Osteoblast (primary cell): Measurements from ENCODE around the gene TMEM106C. TPM values are rescaled to one million over a fixed set of nuclear protein-coding genes. Genes with fewer than 3 reads are reported as not detected.

Experiments used
- DNase-seq: peaks from one replicate; pipeline ENCODE4 v3.0.0; 2011; ENCODE audit warnings: low spot score, mixed read lengths; ENCODE audit not compliant: insufficient read length; ENCODE audit errors: missing footprints
- H2AFZ ChIP-seq: 2 replicates; pipeline ENCODE4 v1.6.0; 2011; ENCODE audit warnings: mild to moderate bottlenecking, low read length
- H3K27ac ChIP-seq: 2 replicates; pipeline ENCODE4 v1.5.1; 2011; ENCODE audit warnings: mild to moderate bottlenecking, low read depth, low read length, moderate library complexity
- H3K27me3 ChIP-seq: 2 replicates; pipeline ENCODE4 v1.6.0; 2012; ENCODE audit warnings: mild to moderate bottlenecking, control low read depth, inconsistent platforms, low read length, moderate library complexity; ENCODE audit not compliant: insufficient read depth
- H3K36me3 ChIP-seq: 2 replicates; pipeline ENCODE4 v1.5.1; 2011; ENCODE audit warnings: mild to moderate bottlenecking, low read length, control low read depth, moderate library complexity; ENCODE audit not compliant: insufficient read depth
- H3K4me1 ChIP-seq: 2 replicates; pipeline ENCODE4 v1.5.1; 2011; ENCODE audit warnings: mild to moderate bottlenecking, low read length, control low read depth, moderate library complexity; ENCODE audit not compliant: insufficient read depth
- H3K4me2 ChIP-seq: 2 replicates; pipeline ENCODE4 v1.6.0; 2011; ENCODE audit warnings: mild to moderate bottlenecking, low read length; ENCODE audit not compliant: insufficient read depth
- H3K4me3 ChIP-seq: fragments of 200-600 bp; sonication (generic); 3 replicates; pipeline ENCODE4 v1.5.1; 2012; ENCODE audit warnings: mild to moderate bottlenecking, low read length, inconsistent platforms; ENCODE audit not compliant: insufficient read depth
- H3K79me2 ChIP-seq: 2 replicates; pipeline ENCODE4 v1.6.0; 2012; ENCODE audit warnings: mild to moderate bottlenecking, low read length, control low read depth, inconsistent platforms; ENCODE audit not compliant: insufficient read depth
- H3K9me3 ChIP-seq: 2 replicates; pipeline ENCODE4 v1.5.1; 2011; ENCODE audit warnings: low read depth, low read length, control low read depth
- H4K20me1 ChIP-seq: 2 replicates; pipeline ENCODE4 v1.6.0; 2012; ENCODE audit warnings: mild to moderate bottlenecking, low read length, control low read depth; ENCODE audit not compliant: insufficient read depth
- CTCF ChIP-seq: IDR thresholded peaks from 2 replicates; pipeline ENCODE4 v1.5.1; 2011; ENCODE audit warnings: mild to moderate bottlenecking, low read depth, low read length, moderate library complexity; ENCODE audit errors: extremely low read depth
- total RNA-seq: library from RNA; depleted of rRNA; stranded (reverse); fragments of >200 nt; gene quantifications from 2 replicates; pipeline ENCODE4 v1.2.3, GENCODE V29; 2012

TMEM106C gene
- total RNA-seq, 1 donor, result 57.5 TPM

GRCh38 chr12:47981496-47982260 is 18.3 kb downstream of the TMEM106C start:
- peak; percentile 85 for DNase-seq
- Histone ChIP-seq H3K36me3 (no peaks in the 10 kb centered on the region), H3K27ac (no peak overlapping the region), H3K4me1 (no peaks in the 10 kb centered on the region), H3K27me3 (peaks cover 6% of the 10 kb centered on the region), H3K9me3 (no peaks in the 10 kb centered on the region), H2AFZ (no peak overlapping the region), H3K79me2 (no peaks in the 10 kb centered on the region), H3K4me2 (no peak overlapping the region), H4K20me1 (no peaks in the 10 kb centered on the region), H3K4me3 (no peak overlapping the region)
- no peak for TF ChIP-seq CTCF

GRCh38 chr12:47982311-47982710 is 18.9 kb downstream of the TMEM106C start:
- no peak for TF ChIP-seq CTCF
- H2AFZ ChIP-seq, result no peak overlapping the region
- no peak overlapping the region for H3K4me3 ChIP-seq
- peaks cover 6% of the 10 kb centered on the region for H3K27me3 ChIP-seq
- H3K79me2 ChIP-seq, result no peaks in the 10 kb centered on the region
- H3K36me3 ChIP-seq, result no peaks in the 10 kb centered on the region
- no peak overlapping the region for H3K27ac ChIP-seq
- no peaks in the 10 kb centered on the region for H4K20me1 ChIP-seq
- DNase-seq, result peak; percentile 72
- H3K4me1 ChIP-seq, result no peaks in the 10 kb centered on the region
- no peaks in the 10 kb centered on the region for H3K9me3 ChIP-seq
- no peak overlapping the region for H3K4me2 ChIP-seq

GRCh38 chr12:47982770-47983169 is 19.4 kb downstream of the TMEM106C start:
- H3K4me2 ChIP-seq, result no peak overlapping the region
- no peak overlapping the region for H3K4me3 ChIP-seq
- TF ChIP-seq CTCF, result no peak

GRCh38 chr12:47983541-47984115 is 20.2 kb downstream of the TMEM106C start:
- no peaks in the 10 kb centered on the region for H3K36me3 ChIP-seq

More at GRCh38 chr12:47982770-47983169, 19.4 kb downstream of the TMEM106C start:
- no peak overlapping the region for H3K27ac ChIP-seq
- H3K4me1 ChIP-seq, result no peaks in the 10 kb centered on the region
- no peaks in the 10 kb centered on the region for H3K36me3 ChIP-seq
- DNase-seq, result peak; percentile 34
- no peaks in the 10 kb centered on the region for H3K9me3 ChIP-seq
- H4K20me1 ChIP-seq, result no peaks in the 10 kb centered on the region
- peaks cover 6% of the 10 kb centered on the region for H3K27me3 ChIP-seq
- H2AFZ ChIP-seq, result no peak overlapping the region
- no peaks in the 10 kb centered on the region for H3K79me2 ChIP-seq

More at GRCh38 chr12:47983541-47984115, 20.2 kb downstream of the TMEM106C start:
- TF ChIP-seq CTCF, result no peak
- no peak overlapping the region for H3K4me3 ChIP-seq
- no peak overlapping the region for H3K27ac ChIP-seq
- no peak overlapping the region for H3K4me2 ChIP-seq
- DNase-seq, result peak; percentile 83
- H3K4me1 ChIP-seq, result no peaks in the 10 kb centered on the region
- H3K79me2 ChIP-seq, result no peaks in the 10 kb centered on the region
- no peaks in the 10 kb centered on the region for H3K9me3 ChIP-seq
- no peak overlapping the region for H2AFZ ChIP-seq
- peaks cover 6% of the 10 kb centered on the region for H3K27me3 ChIP-seq
- no peaks in the 10 kb centered on the region for H4K20me1 ChIP-seq
